ENCODE results near the gene MTCH1. TPM values are rescaled to one million over a fixed set of nuclear protein-coding genes. Genes with fewer than 3 reads are reported as not detected.
"Not testable (repeated sequence)": the region's sequence is repeated elsewhere in the genome, so short reads cannot be mapped to it uniquely, and the experiment has no call there.

MTCH1 gene
- polyA plus RNA-seq, 2 donors: 58.0 to 107 TPM

GRCh38 chr6:36955671-36956445 is 30.1 kb downstream of the MTCH1 start:
- H3K27ac ChIP-seq (ENCODE audit: low read depth in 2 of 2, low read length in 1 of 2): no peak overlapping the region
- WGBS, 2 donors: 54 to 61% methylated on average over 9 of the region's 9 CpGs

GRCh38 chr6:36955136-36955535 is 30.9 kb downstream of the MTCH1 start:
- no peak overlapping the region for H3K27ac ChIP-seq (ENCODE audit: low read depth in 2 of 2, low read length in 1 of 2)
- H3K4me3 ChIP-seq (ENCODE audit: low read depth in 1 of 2, low read length in 2 of 2): no peak overlapping the region
- peaks cover 0 to 2% of the 10 kb centered on the region in 2 donors for H3K4me1 ChIP-seq (ENCODE audit: control insufficient read depth in 2 of 2, insufficient read depth in 2 of 2, low read length in 1 of 2)
- 56 to 58% methylated on average over 6 of the region's 6 CpGs for WGBS, 2 donors
- no peaks in the 10 kb centered on the region for H3K27me3 ChIP-seq (ENCODE audit: control insufficient read depth in 1 of 2, insufficient read depth in 2 of 2, low read length in 2 of 2)
- H3K9me3 ChIP-seq (ENCODE audit: control insufficient read depth in 2 of 2, insufficient read depth in 1 of 2, low read depth in 1 of 2, low read length in 1 of 2): no peaks in the 10 kb centered on the region
- H3K36me3 ChIP-seq (ENCODE audit: control insufficient read depth in 2 of 2, insufficient read depth in 2 of 2, low read length in 1 of 2): no peaks in the 10 kb centered on the region

More at GRCh38 chr6:36955671-36956445, 30.1 kb downstream of the MTCH1 start:
- Histone ChIP-seq H3K4me3 (ENCODE audit: low read depth in 1 of 2, low read length in 2 of 2) (no peak overlapping the region), H3K4me1 (ENCODE audit: control insufficient read depth in 2 of 2, insufficient read depth in 2 of 2, low read length in 1 of 2) (peaks cover 0 to 2% of the 10 kb centered on the region in 2 donors), H3K9me3 (ENCODE audit: control insufficient read depth in 2 of 2, insufficient read depth in 1 of 2, low read depth in 1 of 2, low read length in 1 of 2) (no peaks in the 10 kb centered on the region), H3K27me3 (ENCODE audit: control insufficient read depth in 1 of 2, insufficient read depth in 2 of 2, low read length in 2 of 2) (no peaks in the 10 kb centered on the region), H3K36me3 (ENCODE audit: control insufficient read depth in 2 of 2, insufficient read depth in 2 of 2, low read length in 1 of 2) (no peaks in the 10 kb centered on the region)

- WGBS, 2 donors: 74 to 78% methylated on average over 14 of the region's 14 CpGs
- H3K27ac ChIP-seq (ENCODE audit: low read depth in 2 of 2, low read length in 1 of 2): no peak within 1 kb of the TSS
- peaks cover 0 to 2% of the 10 kb centered on the region in 2 donors for H3K4me1 ChIP-seq (ENCODE audit: control insufficient read depth in 2 of 2, insufficient read depth in 2 of 2, low read length in 1 of 2)
- H3K27me3 ChIP-seq (ENCODE audit: control insufficient read depth in 1 of 2, insufficient read depth in 2 of 2, low read length in 2 of 2): no peaks in the 10 kb centered on the region
- no peak within 1 kb of the TSS for H3K4me3 ChIP-seq (ENCODE audit: low read depth in 1 of 2, low read length in 2 of 2)
- H3K9me3 ChIP-seq (ENCODE audit: control insufficient read depth in 2 of 2, insufficient read depth in 1 of 2, low read depth in 1 of 2, low read length in 1 of 2): no peaks in the 10 kb centered on the region
- no peaks in the 10 kb centered on the region for H3K36me3 ChIP-seq (ENCODE audit: control insufficient read depth in 2 of 2, insufficient read depth in 2 of 2, low read length in 1 of 2)
These were observed 31.6 kb downstream of the MTCH1 start, which contains the start of gene PI16 for GRCh38 chr6:36954262-36954931. TSS of gene PI16 (plus strand) at chr6:36954738. CDS start at chr6:36954761, 23 bp downstream.

- no peak overlapping the region for H3K4me3 ChIP-seq (ENCODE audit: low read depth in 1 of 2, low read length in 2 of 2)
- WGBS, 2 donors: 90 to 97% methylated on average over 1 of the region's 1 CpG
- H3K9me3 ChIP-seq (ENCODE audit: control insufficient read depth in 2 of 2, insufficient read depth in 1 of 2, low read depth in 1 of 2, low read length in 1 of 2): no peaks in the 10 kb centered on the region
These were observed 32.1 kb downstream of the MTCH1 start for GRCh38 chr6:36953931-36954261.

GRCh38 chr6:36949636-36950035 is 36.4 kb downstream of the MTCH1 start:
- Histone ChIP-seq H3K27me3 (ENCODE audit: control insufficient read depth in 1 of 2, insufficient read depth in 2 of 2, low read length in 2 of 2) (no peaks in the 10 kb centered on the region), H3K27ac (ENCODE audit: low read depth in 2 of 2, low read length in 1 of 2) (no peak overlapping the region), H3K9me3 (ENCODE audit: control insufficient read depth in 2 of 2, insufficient read depth in 1 of 2, low read depth in 1 of 2, low read length in 1 of 2) (no peaks in the 10 kb centered on the region), H3K36me3 (ENCODE audit: control insufficient read depth in 2 of 2, insufficient read depth in 2 of 2, low read length in 1 of 2) (no peaks in the 10 kb centered on the region), H3K4me3 (ENCODE audit: low read depth in 1 of 2, low read length in 2 of 2) (no peak overlapping the region), H3K4me1 (ENCODE audit: control insufficient read depth in 2 of 2, insufficient read depth in 2 of 2, low read length in 1 of 2) (peaks cover 0 to 2% of the 10 kb centered on the region in 2 donors)
- WGBS, 2 donors: 78 to 89% methylated on average over 3 of the region's 3 CpGs

More at GRCh38 chr6:36953931-36954261, 32.1 kb downstream of the MTCH1 start:
- H3K36me3 ChIP-seq (ENCODE audit: control insufficient read depth in 2 of 2, insufficient read depth in 2 of 2, low read length in 1 of 2): no peaks in the 10 kb centered on the region
- H3K27me3 ChIP-seq (ENCODE audit: control insufficient read depth in 1 of 2, insufficient read depth in 2 of 2, low read length in 2 of 2): no peaks in the 10 kb centered on the region
- H3K27ac ChIP-seq (ENCODE audit: low read depth in 2 of 2, low read length in 1 of 2): no peak overlapping the region
- H3K4me1 ChIP-seq (ENCODE audit: control insufficient read depth in 2 of 2, insufficient read depth in 2 of 2, low read length in 1 of 2): peaks cover 0 to 2% of the 10 kb centered on the region in 2 donors

- not testable (repeated sequence) for H3K27ac ChIP-seq (ENCODE audit: low read depth in 2 of 2, low read length in 1 of 2); H3K4me1 ChIP-seq (ENCODE audit: control insufficient read depth in 2 of 2, insufficient read depth in 2 of 2, low read length in 1 of 2); H3K27me3 ChIP-seq (ENCODE audit: control insufficient read depth in 1 of 2, insufficient read depth in 2 of 2, low read length in 2 of 2); H3K36me3 ChIP-seq (ENCODE audit: control insufficient read depth in 2 of 2, insufficient read depth in 2 of 2, low read length in 1 of 2); H3K9me3 ChIP-seq (ENCODE audit: control insufficient read depth in 2 of 2, insufficient read depth in 1 of 2, low read depth in 1 of 2, low read length in 1 of 2); H3K4me3 ChIP-seq (ENCODE audit: low read depth in 1 of 2, low read length in 2 of 2)
- 73 to 82% methylated on average over 9 of the region's 9 CpGs for WGBS, 2 donors
These were observed 36.9 kb downstream of the MTCH1 start for GRCh38 chr6:36949076-36949475.

GRCh38 chr6:36947570-36948351 is 38.2 kb downstream of the MTCH1 start:
- Histone ChIP-seq H3K4me3 (ENCODE audit: low read depth in 1 of 2, low read length in 2 of 2) (no peak overlapping the region), H3K4me1 (ENCODE audit: control insufficient read depth in 2 of 2, insufficient read depth in 2 of 2, low read length in 1 of 2) (peaks cover 0 to 2% of the 10 kb centered on the region in 2 donors), H3K9me3 (ENCODE audit: control insufficient read depth in 2 of 2, insufficient read depth in 1 of 2, low read depth in 1 of 2, low read length in 1 of 2) (no peaks in the 10 kb centered on the region), H3K27ac (ENCODE audit: low read depth in 2 of 2, low read length in 1 of 2) (no peak overlapping the region), H3K36me3 (ENCODE audit: control insufficient read depth in 2 of 2, insufficient read depth in 2 of 2, low read length in 1 of 2) (no peaks in the 10 kb centered on the region), H3K27me3 (ENCODE audit: control insufficient read depth in 1 of 2, insufficient read depth in 2 of 2, low read length in 2 of 2) (no peaks in the 10 kb centered on the region)
- 72 to 74% methylated on average over 12 of the region's 12 CpGs for WGBS, 2 donors

- Histone ChIP-seq H3K4me1 (ENCODE audit: control insufficient read depth in 2 of 2, insufficient read depth in 2 of 2, low read length in 1 of 2) (peaks cover 0 to 2% of the 10 kb centered on the region in 2 donors), H3K4me3 (ENCODE audit: low read depth in 1 of 2, low read length in 2 of 2) (no peak overlapping the region), H3K27ac (ENCODE audit: low read depth in 2 of 2, low read length in 1 of 2) (no peak overlapping the region), H3K36me3 (ENCODE audit: control insufficient read depth in 2 of 2, insufficient read depth in 2 of 2, low read length in 1 of 2) (no peaks in the 10 kb centered on the region), H3K9me3 (ENCODE audit: control insufficient read depth in 2 of 2, insufficient read depth in 1 of 2, low read depth in 1 of 2, low read length in 1 of 2) (no peaks in the 10 kb centered on the region), H3K27me3 (ENCODE audit: control insufficient read depth in 1 of 2, insufficient read depth in 2 of 2, low read length in 2 of 2) (no peaks in the 10 kb centered on the region)
- 87 to 94% methylated on average over 4 of the region's 4 CpGs for WGBS, 2 donors
These were observed 39.5 kb downstream of the MTCH1 start for GRCh38 chr6:36946526-36946925.

GRCh38 chr6:36945301-36945700 is 40.7 kb downstream of the MTCH1 start:
- H3K27ac ChIP-seq (ENCODE audit: low read depth in 2 of 2, low read length in 1 of 2): no peak overlapping the region
- H3K9me3 ChIP-seq (ENCODE audit: control insufficient read depth in 2 of 2, insufficient read depth in 1 of 2, low read depth in 1 of 2, low read length in 1 of 2): no peaks in the 10 kb centered on the region
- no peaks in the 10 kb centered on the region for H3K27me3 ChIP-seq (ENCODE audit: control insufficient read depth in 1 of 2, insufficient read depth in 2 of 2, low read length in 2 of 2)
- H3K4me3 ChIP-seq (ENCODE audit: low read depth in 1 of 2, low read length in 2 of 2): no peak overlapping the region
- WGBS, 2 donors: 83 to 90% methylated on average over 4 of the region's 4 CpGs
- H3K4me1 ChIP-seq (ENCODE audit: control insufficient read depth in 2 of 2, insufficient read depth in 2 of 2, low read length in 1 of 2): peaks cover 0 to 2% of the 10 kb centered on the region in 2 donors
- no peaks in the 10 kb centered on the region for H3K36me3 ChIP-seq (ENCODE audit: control insufficient read depth in 2 of 2, insufficient read depth in 2 of 2, low read length in 1 of 2)

All from esophagus (tissue), 2 donors.